ENCODE data around the gene PHACTR1. TPM values are rescaled to one million over a fixed set of nuclear protein-coding genes. Genes with fewer than 3 reads are reported as not detected.

PHACTR1 gene
- polyA plus RNA-seq, 1 of the 3 experiments (the other 2 are of a cell fraction): 0.12 TPM

- POLR2A ChIA-PET: no interaction called here
- no peak for TF ChIP-seq TAF1 (IDR thresholded peaks at IDR 0.05; ENCODE audit: borderline replicate concordance, low read depth, low read length)
- TF ChIP-seq PBX3 (IDR thresholded peaks at IDR 0.05): no peak
- no peak for TF ChIP-seq NRF1 (IDR thresholded peaks at IDR 0.05; ENCODE audit: low read depth, low read length)
- no peak for TF ChIP-seq USF1 (IDR thresholded peaks at IDR 0.05; ENCODE audit: borderline replicate concordance, low read depth)
- TF ChIP-seq RXRA (IDR thresholded peaks at IDR 0.05; ENCODE audit: borderline replicate concordance, low read depth): no peak
- no peak for TF ChIP-seq FOXM1 (IDR thresholded peaks at IDR 0.05; ENCODE audit: low read depth)
- no peak for TF ChIP-seq USF2 (IDR thresholded peaks at IDR 0.05; ENCODE audit: borderline replicate concordance, low read depth, low read length)
- TF ChIP-seq MEF2A (IDR thresholded peaks at IDR 0.05; ENCODE audit: borderline replicate concordance, low read depth): no peak
- TF ChIP-seq SMC3 (IDR thresholded peaks at IDR 0.05; ENCODE audit: low read depth, low read length): no peak
- TF ChIP-seq REST (IDR thresholded peaks at IDR 0.05; ENCODE audit: low read depth, low read length): no peak
- TF ChIP-seq JUND (IDR thresholded peaks at IDR 0.05): no peak
- no peak for TF ChIP-seq TCF12 (IDR thresholded peaks at IDR 0.05)
- no peak for TF ChIP-seq FOSL2 (IDR thresholded peaks at IDR 0.05; ENCODE audit: borderline replicate concordance, low read depth)
- TF ChIP-seq SIN3A (IDR thresholded peaks at IDR 0.05; ENCODE audit: borderline replicate concordance, low read depth, low read length): no peak
- no peak for TF ChIP-seq EP300 (IDR thresholded peaks at IDR 0.05; ENCODE audit: borderline replicate concordance in 1 of 2, low read depth in 1 of 2, low read length in 1 of 2)
- no peak for TF ChIP-seq POLR2AphosphoS5 (IDR thresholded peaks at IDR 0.05; ENCODE audit: low read depth, low read length)
- TF ChIP-seq, protein P1, sequence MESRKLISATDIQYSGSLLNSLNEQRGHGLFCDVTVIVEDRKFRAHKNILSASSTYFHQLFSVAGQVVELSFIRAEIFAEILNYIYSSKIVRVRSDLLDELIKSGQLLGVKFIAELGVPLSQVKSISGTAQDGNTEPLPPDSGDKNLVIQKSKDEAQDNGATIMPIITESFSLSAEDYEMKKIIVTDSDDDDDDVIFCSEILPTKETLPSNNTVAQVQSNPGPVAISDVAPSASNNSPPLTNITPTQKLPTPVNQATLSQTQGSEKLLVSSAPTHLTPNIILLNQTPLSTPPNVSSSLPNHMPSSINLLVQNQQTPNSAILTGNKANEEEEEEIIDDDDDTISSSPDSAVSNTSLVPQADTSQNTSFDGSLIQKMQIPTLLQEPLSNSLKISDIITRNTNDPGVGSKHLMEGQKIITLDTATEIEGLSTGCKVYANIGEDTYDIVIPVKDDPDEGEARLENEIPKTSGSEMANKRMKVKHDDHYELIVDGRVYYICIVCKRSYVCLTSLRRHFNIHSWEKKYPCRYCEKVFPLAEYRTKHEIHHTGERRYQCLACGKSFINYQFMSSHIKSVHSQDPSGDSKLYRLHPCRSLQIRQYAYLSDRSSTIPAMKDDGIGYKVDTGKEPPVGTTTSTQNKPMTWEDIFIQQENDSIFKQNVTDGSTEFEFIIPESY (IDR thresholded peaks at IDR 0.05; ENCODE audit: borderline replicate concordance, low read depth): no peak
- no peak for TF ChIP-seq MXI1 (IDR thresholded peaks at IDR 0.05; ENCODE audit: low read depth, low read length)
- Histone ChIP-seq H3K27ac (ENCODE audit: low read depth in 2 of 2, low read length in 1 of 2) (no peak overlapping the region), H3K4me1 (ENCODE audit: control insufficient read depth in 1 of 2, insufficient read depth in 2 of 2, low read depth in 1 of 2, low read length in 1 of 2) (peaks cover 0 to 11% of the 10 kb centered on the region in 2 experiments; a peak in 1 of 4 replicates), H3K36me3 (replicated peaks in 1 of 2; ENCODE audit: control insufficient read depth in 1 of 2, insufficient read depth in 2 of 2, low read length in 1 of 2) (no peaks in the 10 kb centered on the region), H3F3A (replicated peaks; ENCODE audit: insufficient read depth) (no peaks in the 10 kb centered on the region), H3K9me3 (no peaks in the 10 kb centered on the region), H3K4me2 (no peak overlapping the region), H3K4me3 (ENCODE audit: low read depth in 2 of 2, low read length in 1 of 2) (no peak overlapping the region), H3K79me2 (ENCODE audit: insufficient read depth) (no peaks in the 10 kb centered on the region), H2AFZ (ENCODE audit: low read depth) (no peak overlapping the region), H3K9me2 (no peaks in the 10 kb centered on the region), H4K20me1 (ENCODE audit: insufficient read depth) (no peaks in the 10 kb centered on the region), H3K27me3 (ENCODE audit: insufficient read depth) (no peaks in the 10 kb centered on the region), H3K9ac (no peak overlapping the region)
- CTCF ChIA-PET: no interaction called here
- WGBS (ENCODE audit: low lambda C conversion rate): 73% methylated on average over 5 of the region's 5 CpGs
- no peak for DNase-seq
Observed at GRCh38 chr6:13195803-13196202, 479.2 kb downstream of the PHACTR1 start.

Measured in SK-N-SH (cell line).